Activated gamma-delta T cell treated with anti-CD3 and anti-CD28 coated beads, Interleukin-2, amount 50 U/mL, for 16 hours (primary cell): Measurements from ENCODE around the gene THAP4.

ENCODE experiments used
- DNase-seq: peaks from one replicate; pipeline ENCODE4 v3.0.0-alpha.2; 2020; ENCODE audit warnings: low read depth

THAP4 gene

GRCh38 chr2:241637018-241637794, at the start of gene THAP4, which contains the start of gene ATG4B:
THAP4 (minus strand) TSS chr2:241637158; CDS start chr2:241637017, 141 bp downstream.
ATG4B (plus strand) TSS chr2:241637693; CDS start chr2:241637715, 22 bp downstream.
- peak; percentile 59 for DNase-seq

DNA sequence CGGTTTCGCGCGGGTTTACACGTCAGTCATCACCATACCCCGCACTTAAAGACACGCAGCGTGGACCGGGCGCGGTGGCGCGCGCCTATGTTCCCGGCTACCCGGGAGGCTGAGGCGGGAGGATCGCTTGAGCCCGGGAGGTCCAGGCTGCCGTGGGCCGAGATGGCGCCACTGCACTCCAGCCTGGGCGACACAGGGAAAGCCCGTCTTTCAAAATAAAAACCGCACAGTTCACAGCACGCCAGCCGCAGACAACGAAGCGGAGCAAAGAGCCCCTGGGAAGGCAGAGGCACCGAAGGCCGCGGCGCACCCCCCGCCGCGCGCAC, 49.3 kb upstream of the THAP4 start:
- no peak for DNase-seq

GRCh38 chr2:241680827-241681599, 44.1 kb upstream of the THAP4 start:
- no peak for DNase-seq

- no peak for DNase-seq
Observed at GRCh38 chr2:241680044-241680443, 43.1 kb upstream of the THAP4 start.

- DNase-seq, result no peak
Observed at GRCh38 chr2:241678784-241679540, 42.0 kb upstream of the THAP4 start.

DNA sequence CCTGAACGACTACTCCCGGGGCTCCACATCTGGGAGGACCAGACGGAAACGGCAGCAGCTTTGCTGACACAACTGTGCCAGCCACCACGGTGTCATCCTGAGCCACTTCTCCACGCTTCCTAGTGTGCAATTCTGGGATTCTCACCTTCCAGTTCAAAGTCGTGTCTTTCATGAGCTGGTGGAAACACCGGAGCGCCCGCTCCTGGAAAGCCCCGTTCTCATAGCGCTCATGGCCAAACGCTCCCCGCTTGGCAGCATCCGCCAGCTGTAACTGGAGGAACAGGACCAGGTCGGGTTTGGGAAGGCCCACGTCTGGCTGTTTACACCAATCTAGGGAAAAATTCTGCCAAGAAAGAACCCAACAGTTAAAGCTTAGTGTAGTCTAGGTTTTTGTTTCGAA, 41.3 kb upstream of the THAP4 start:
- no peak for DNase-seq

GRCh38 chr2:241677392-241677791, 40.4 kb upstream of the THAP4 start:
- DNase-seq, result no peak

- no peak for DNase-seq
Observed at GRCh38 chr2:241676665-241677064, 39.7 kb upstream of the THAP4 start.

DNA sequence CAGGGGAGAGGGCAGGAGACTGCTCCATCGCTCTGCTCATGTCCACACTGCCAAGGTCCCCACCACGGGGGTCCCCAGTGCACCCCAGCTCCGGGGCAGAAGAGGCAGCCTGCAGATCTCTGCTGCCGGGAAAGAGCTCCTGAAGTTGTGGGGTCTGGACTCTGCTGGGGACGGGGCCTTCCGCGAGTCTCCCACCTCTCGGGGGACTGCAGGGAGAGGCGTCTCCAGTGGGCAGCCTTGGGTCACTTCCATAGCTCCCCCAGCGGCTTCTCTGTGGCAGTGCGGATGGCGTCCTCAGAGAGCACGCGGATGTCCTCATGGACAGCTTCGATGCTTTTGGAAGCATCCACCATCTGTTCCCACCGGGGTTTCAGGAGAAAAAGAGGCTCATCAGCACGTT, 38.9 kb upstream of the THAP4 start:
- no peak for DNase-seq

DNA sequence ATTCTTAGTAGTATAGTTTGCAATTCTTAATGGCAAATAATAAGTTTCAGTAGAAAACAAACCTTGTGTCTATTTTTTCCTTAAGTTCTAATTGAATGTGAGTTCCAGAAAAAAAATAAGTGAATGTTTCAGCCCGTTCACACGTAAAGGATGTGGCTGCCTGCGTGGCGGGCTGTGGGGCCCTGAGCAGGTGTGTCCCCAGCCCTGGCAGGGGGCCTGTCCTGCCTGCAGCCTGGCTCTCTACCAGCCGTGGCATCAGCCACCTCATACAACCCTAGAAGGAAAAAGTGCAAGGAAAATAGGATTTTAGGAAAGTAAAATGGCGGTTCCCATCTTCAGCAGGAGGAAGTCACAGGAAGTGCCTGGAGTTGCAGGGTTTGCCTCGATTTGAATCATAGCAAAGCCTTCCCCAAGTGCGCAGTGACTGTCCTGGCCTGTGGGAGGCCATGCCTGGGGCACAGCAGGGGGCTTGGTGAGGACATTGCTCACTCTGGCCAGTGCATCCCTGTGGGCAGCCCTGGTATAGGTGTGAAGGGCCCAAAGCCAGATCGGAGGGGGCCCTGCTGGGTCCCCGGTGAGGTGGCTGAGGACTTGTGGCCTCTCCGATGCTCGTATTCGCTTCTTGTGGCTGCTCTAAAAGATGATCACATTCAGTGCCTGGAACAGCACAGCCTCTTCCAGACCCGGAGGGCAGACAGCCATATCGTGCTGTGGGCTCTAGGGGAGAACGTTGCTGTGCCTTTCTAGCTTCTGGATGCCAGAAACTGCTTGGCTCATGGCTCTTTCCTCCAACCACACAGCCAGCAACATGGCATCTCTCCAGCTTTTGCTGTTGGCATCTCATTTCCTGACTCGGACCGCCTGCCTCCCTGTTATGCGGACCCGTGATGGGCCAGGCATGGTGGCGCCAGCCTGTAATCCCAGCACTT, 37.1 kb upstream of the THAP4 start:
- DNase-seq, result no peak

DNA sequence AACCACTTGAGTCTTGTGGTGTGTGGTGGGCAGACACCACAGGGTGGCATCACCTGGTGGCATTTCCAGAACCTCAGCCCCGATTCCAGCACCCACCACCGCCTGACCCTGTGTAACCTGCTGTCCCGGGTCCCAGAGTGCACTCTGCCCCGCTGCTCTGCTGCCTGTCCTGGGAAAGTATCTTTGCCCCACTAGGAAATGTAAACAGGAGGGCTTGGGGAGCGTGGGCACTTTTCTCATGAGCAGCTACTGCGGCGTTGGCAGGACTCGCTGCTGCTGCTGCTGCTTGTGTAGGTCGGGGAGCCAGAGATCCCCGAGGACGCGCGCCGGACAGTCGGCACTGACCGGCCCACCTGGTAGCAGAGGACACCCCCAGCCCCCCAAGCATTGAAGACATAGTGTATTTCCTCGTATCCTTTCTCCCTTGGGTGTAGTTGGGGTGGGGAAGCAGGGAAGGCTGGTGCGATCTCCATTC, 36.3 kb upstream of the THAP4 start:
- DNase-seq, result no peak

- DNase-seq, result no peak
Observed at GRCh38 chr2:241672243-241673188, 35.6 kb upstream of the THAP4 start.

GRCh38 chr2:241671457-241672240, 34.7 kb upstream of the THAP4 start:
- DNase-seq, result no peak

DNA sequence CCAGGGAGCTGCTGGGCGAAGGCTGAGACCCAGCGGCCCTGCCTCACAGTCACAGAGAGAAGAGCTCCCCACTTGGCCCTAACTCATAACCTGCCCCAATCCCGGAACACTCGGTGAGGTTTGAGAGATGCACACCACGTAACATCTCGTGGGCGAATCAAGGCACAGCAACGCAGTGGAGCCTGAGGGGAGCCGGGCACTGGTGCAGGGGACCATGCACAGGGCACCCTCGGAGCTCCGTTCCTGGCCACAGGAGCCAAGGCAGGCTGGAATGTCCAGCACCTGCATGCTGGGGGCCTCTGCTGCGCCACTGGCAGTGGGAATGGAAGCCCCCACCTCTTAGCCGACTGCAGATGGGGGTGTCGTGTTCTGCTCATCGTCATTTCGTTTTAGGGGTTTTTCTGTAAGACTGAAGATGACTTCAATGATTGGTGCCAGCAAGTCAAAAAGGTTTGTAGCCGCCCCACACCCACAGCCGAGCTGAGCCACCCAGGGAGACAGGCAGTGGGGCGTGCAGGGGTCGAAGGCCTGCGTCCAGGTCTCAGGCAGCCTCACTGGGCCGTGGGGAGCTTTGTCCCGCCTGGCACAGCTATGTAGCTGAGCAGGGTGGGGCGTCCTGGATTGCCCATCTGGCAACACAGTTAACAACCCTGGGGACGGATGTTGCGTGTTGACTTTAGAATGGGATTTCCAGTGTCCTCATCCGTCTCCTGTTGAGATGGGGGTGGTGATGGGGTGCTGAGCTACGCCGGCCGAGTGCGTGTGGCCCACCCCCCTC, 33.6 kb upstream of the THAP4 start:
- no peak for DNase-seq

- no peak for DNase-seq
Observed at GRCh38 chr2:241668839-241669238, 31.9 kb upstream of the THAP4 start.

DNA sequence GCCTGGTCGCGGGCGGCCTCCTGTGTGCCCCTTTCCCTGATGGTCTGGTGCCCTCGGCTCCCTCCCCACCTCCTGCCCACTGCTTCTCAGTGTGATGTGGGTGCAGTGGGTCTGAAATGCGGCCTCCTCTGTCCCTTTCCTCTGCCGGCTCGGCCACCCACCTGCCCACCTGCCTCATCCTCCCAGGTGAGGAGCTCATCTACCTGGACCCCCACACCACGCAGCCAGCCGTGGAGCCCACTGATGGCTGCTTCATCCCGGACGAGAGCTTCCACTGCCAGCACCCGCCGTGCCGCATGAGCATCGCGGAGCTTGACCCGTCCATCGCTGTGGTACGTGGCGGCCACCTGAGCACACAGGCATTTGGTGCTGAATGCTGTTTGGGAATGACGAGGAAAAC, 31.4 kb upstream of the THAP4 start:
- DNase-seq, result no peak

DNA sequence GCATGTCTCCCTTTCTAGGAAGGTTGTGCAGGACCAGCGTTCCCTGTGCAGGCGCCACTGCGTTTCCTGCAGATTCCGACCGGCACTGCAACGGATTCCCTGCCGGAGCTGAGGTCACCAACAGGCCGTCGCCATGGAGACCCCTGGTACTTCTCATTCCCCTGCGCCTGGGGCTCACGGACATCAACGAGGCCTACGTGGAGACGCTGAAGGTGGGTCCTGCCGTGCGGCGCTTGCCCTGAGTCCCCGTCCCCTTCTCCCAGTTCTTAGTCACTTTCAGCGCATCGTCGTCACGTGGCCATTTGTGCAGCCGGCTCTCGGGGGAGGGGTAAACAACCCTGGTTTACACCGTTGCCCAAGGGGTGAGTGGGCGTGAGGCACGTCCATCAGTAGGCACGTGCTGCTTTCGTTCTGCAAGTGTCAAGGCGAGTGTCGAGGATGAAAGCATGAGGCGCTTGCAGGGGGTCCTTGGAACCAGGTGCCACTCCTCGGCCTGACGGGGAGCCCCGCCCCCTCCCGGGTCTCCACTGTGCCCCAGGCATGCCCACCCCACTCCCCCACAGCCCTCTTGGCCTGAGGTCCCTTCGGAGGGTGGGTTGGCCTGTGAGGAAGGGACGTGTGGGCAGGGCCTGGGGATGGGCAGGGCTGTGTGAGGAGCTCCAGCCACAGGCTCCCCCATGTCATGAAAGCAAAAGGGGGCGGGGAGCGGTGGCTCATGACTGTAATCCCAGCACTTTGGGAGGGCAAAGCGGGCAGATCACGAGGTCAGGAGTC, 29.9 kb upstream of the THAP4 start:
- DNase-seq, result no peak
